ENCODE results near the gene NPM3.
"Not testable (repeated sequence)": the region's sequence is repeated elsewhere in the genome, so short reads cannot be mapped to it uniquely, and the experiment has no call there.

Gene NPM3

GRCh38 chr10:101793526-101793925 is 10.3 kb upstream of the NPM3 start:
- DNase-seq (ENCODE audit: extremely low read depth, low read depth), result no peak
- no peak for TF ChIP-seq CTCF (IDR thresholded peaks at IDR 0.05; ENCODE audit: low read depth, low read length)

- DNase-seq (ENCODE audit: extremely low read depth, low read depth), result no peak
- TF ChIP-seq CTCF (IDR thresholded peaks at IDR 0.05; ENCODE audit: low read depth, low read length), result no peak
These were observed 6.4 kb upstream of the NPM3 start for GRCh38 chr10:101789686-101790085.

GRCh38 chr10:101789231-101789630 is 6.0 kb upstream of the NPM3 start:
- DNase-seq (ENCODE audit: extremely low read depth, low read depth), result not testable (repeated sequence)

GRCh38 chr10:101785801-101786200 is 2.6 kb upstream of the NPM3 start:
- TF ChIP-seq CTCF (IDR thresholded peaks at IDR 0.05; ENCODE audit: low read depth, low read length), result no peak
- no peak for DNase-seq (ENCODE audit: extremely low read depth, low read depth)

- no peak for TF ChIP-seq CTCF (IDR thresholded peaks at IDR 0.05; ENCODE audit: low read depth, low read length)
- DNase-seq (ENCODE audit: extremely low read depth, low read depth), result no peak
These were observed 1.3 kb upstream of the NPM3 start for GRCh38 chr10:101784558-101784957.

GRCh38 chr10:101783736-101784118 is 481 bp upstream of the NPM3 start:
- no peak for DNase-seq (ENCODE audit: extremely low read depth, low read depth)
- TF ChIP-seq CTCF (IDR thresholded peaks at IDR 0.05; ENCODE audit: low read depth, low read length), result no peak

GRCh38 chr10:101781984-101782810 is 1.0 kb downstream of the NPM3 start:
- DNase-seq (ENCODE audit: extremely low read depth, low read depth), result no peak
- no peak for TF ChIP-seq CTCF (IDR thresholded peaks at IDR 0.05; ENCODE audit: low read depth, low read length)

GRCh38 chr10:101781655-101781983 is 1.6 kb downstream of the NPM3 start:
- no peak for TF ChIP-seq CTCF (IDR thresholded peaks at IDR 0.05; ENCODE audit: low read depth, low read length)
- DNase-seq (ENCODE audit: extremely low read depth, low read depth), result no peak

Measured in AG09319 (cell line).